Caco-2 (cell line): ENCODE results near the gene CCR5. TPM values are rescaled to one million over a fixed set of nuclear protein-coding genes. Genes with fewer than 3 reads are reported as not detected.

Experiments used
- BruUV-seq: library from RNA; stranded (reverse); fragments of 400-500 nt; replicated peaks from 2 replicates; lab custom pipeline; 2021; lab: Mats Ljungman, UMichigan
- CTCF ChIA-PET: fragments of 300-600 bp; sonication (Branson Sonifier 250); formaldehyde crosslinking; loops from one replicate; lab custom pipeline; 2022; ENCODE audit warnings: antibody characterized with exemption; lab: Charles Lee
- POLR2A ChIA-PET: fragments of 300-600 bp; sonication (Branson Sonifier 250); formaldehyde crosslinking; loops from one replicate; lab custom pipeline; 2022; ENCODE audit warnings: antibody characterized with exemption; lab: Charles Lee
- DNase-seq, 2 experiments: peaks; one replicate each; pipeline versions ENCODE4 v3.0.0 to v3.0.0-alpha.2; 2020 to 2022
- H3K27me3 ChIP-seq: replicated peaks from 2 replicates; pipeline ENCODE4 v1.6.0; 2011; ENCODE audit warnings: low read length; ENCODE audit not compliant: control insufficient read depth, insufficient read depth
- H3K36me3 ChIP-seq: 2 replicates; pipeline ENCODE4 v1.5.1; 2011; ENCODE audit warnings: low read length; ENCODE audit not compliant: control insufficient read depth, insufficient read depth
- H3K4me1 ChIP-seq: fragments of 250-450 bp; sonication (Bioruptor Pico); 2 replicates; pipeline ENCODE4 v1.5.1; 2020; ENCODE audit warnings: mild to moderate bottlenecking
- H3K4me3 ChIP-seq: 2 replicates; pipeline ENCODE4 v1.5.1; 2011; ENCODE audit warnings: low read depth, mild to moderate bottlenecking, control low read depth, low read length
- H3K9me3 ChIP-seq: fragments of 250-450 bp; sonication (Bioruptor Pico); 2 replicates; pipeline ENCODE4 v1.5.1; 2020; ENCODE audit warnings: mild to moderate bottlenecking, moderate library complexity
- H3K27ac Mint-ChIP-seq: one replicate; pipeline ENCODE4 v1.8.0; 2022; ENCODE audit warnings: mixed read lengths; ENCODE audit not compliant: unreplicated experiment
- H3K27me3 Mint-ChIP-seq: one replicate; pipeline ENCODE4 v1.8.0; 2022; ENCODE audit warnings: mixed read lengths; ENCODE audit not compliant: insufficient read depth, unreplicated experiment
- H3K36me3 Mint-ChIP-seq: one replicate; pipeline ENCODE4 v1.8.0; 2022; ENCODE audit warnings: mild to moderate bottlenecking, mixed read lengths; ENCODE audit not compliant: insufficient read depth, unreplicated experiment
- H3K4me1 Mint-ChIP-seq: one replicate; pipeline ENCODE4 v1.8.0; 2022; ENCODE audit warnings: low read depth, mixed read lengths; ENCODE audit not compliant: unreplicated experiment
- H3K4me3 Mint-ChIP-seq: one replicate; pipeline ENCODE4 v1.8.0; 2022; ENCODE audit warnings: mild to moderate bottlenecking, moderate library complexity, mixed read lengths; ENCODE audit not compliant: unreplicated experiment
- H3K9me3 Mint-ChIP-seq: one replicate; pipeline ENCODE4 v1.8.0; 2022; ENCODE audit warnings: mixed read lengths; ENCODE audit not compliant: unreplicated experiment
- CTCF ChIP-seq, 2 experiments: fragments of 200-600 bp in 1 of 2; IDR thresholded peaks; 1 replicate in 1 of 2; 2 replicates in 1 of 2; pipeline versions ENCODE4 v1.5.1 to v1.8.0; 2011 to 2022; ENCODE audit warnings: antibody characterized with exemption in 1 of 2, control low read depth in 1 of 2, inconsistent platforms in 1 of 2, low read depth in 1 of 2, low read length in 1 of 2, mild to moderate bottlenecking in 1 of 2, moderate library complexity in 1 of 2; ENCODE audit not compliant: insufficient read depth in 1 of 2, severe bottlenecking in 1 of 2, unreplicated experiment in 1 of 2
- intact Hi-C: fragments of 100-400 bp; cut with micrococcal nuclease; formaldehyde crosslinking; loops from one replicate; pipeline ENCODE4 v1.10.0; 2022; ENCODE audit not compliant: unreplicated experiment
- total RNA-seq: library from RNA; stranded (reverse); gene quantifications from 2 replicates; pipeline ENCODE4 v1.2.3, GENCODE V29; 2022

Gene CCR5
- total RNA-seq, 1 experiment from 2014 or later = not detected

GRCh38 chr3:46408853-46409252 is 38.1 kb downstream of the CCR5 start:
- Mint-ChIP-seq H3K27ac (no peak overlapping the region), H3K36me3 (no peaks in the 10 kb centered on the region), H3K4me3 (no peak overlapping the region), H3K27me3 (no peaks in the 10 kb centered on the region), H3K9me3 (no peaks in the 10 kb centered on the region), H3K4me1 (peaks cover 21% of the 10 kb centered on the region)
- no peaks in the 10 kb centered on the region for H3K9me3 ChIP-seq
- H3K4me1 ChIP-seq = peaks cover 17% of the 10 kb centered on the region
- intact Hi-C loops = no loop called here
- no peak for DNase-seq
- no peaks in the 10 kb centered on the region for H3K36me3 ChIP-seq
- ChIA-PET POLR2A (no interaction called here), CTCF (no interaction called here)
- BruUV-seq = no TSS peak
- H3K4me3 ChIP-seq = no peak overlapping the region
- no peak for TF ChIP-seq CTCF (IDR thresholded peaks at IDR 0.05; ENCODE audit: insufficient read depth in 1 of 2, low read depth in 1 of 2, low read length in 1 of 2, severe bottlenecking in 1 of 2, unreplicated experiment in 1 of 2)
- H3K27me3 ChIP-seq = no peaks in the 10 kb centered on the region

- Mint-ChIP-seq H3K9me3 (no peaks in the 10 kb centered on the region), H3K27me3 (no peaks in the 10 kb centered on the region), H3K27ac (no peak overlapping the region), H3K4me3 (no peak overlapping the region), H3K36me3 (no peaks in the 10 kb centered on the region), H3K4me1 (peaks cover 21% of the 10 kb centered on the region)
- H3K9me3 ChIP-seq = no peaks in the 10 kb centered on the region
- BruUV-seq = no TSS peak
- H3K4me3 ChIP-seq = no peak overlapping the region
- H3K27me3 ChIP-seq = no peaks in the 10 kb centered on the region
- intact Hi-C loops = no loop called here
- CTCF ChIA-PET = no interaction called here
- no peaks in the 10 kb centered on the region for H3K36me3 ChIP-seq
- H3K4me1 ChIP-seq = peaks cover 17% of the 10 kb centered on the region
- DNase-seq = no peak
- POLR2A ChIA-PET = no interaction called here
- no peak for TF ChIP-seq CTCF (IDR thresholded peaks at IDR 0.05; ENCODE audit: insufficient read depth in 1 of 2, low read depth in 1 of 2, low read length in 1 of 2, severe bottlenecking in 1 of 2, unreplicated experiment in 1 of 2)
Measured at GRCh38 chr3:46409739-46410489, 39.2 kb downstream of the CCR5 start.

GRCh38 chr3:46410669-46411068 is 39.9 kb downstream of the CCR5 start:
- Histone ChIP-seq H3K4me3 (no peak overlapping the region), H3K9me3 (no peaks in the 10 kb centered on the region), H3K4me1 (peaks cover 11% of the 10 kb centered on the region), H3K27me3 (no peaks in the 10 kb centered on the region), H3K36me3 (no peaks in the 10 kb centered on the region)
- no peak for TF ChIP-seq CTCF (IDR thresholded peaks at IDR 0.05; ENCODE audit: insufficient read depth in 1 of 2, low read depth in 1 of 2, low read length in 1 of 2, severe bottlenecking in 1 of 2, unreplicated experiment in 1 of 2)
- no peak for DNase-seq
- H3K36me3 Mint-ChIP-seq = no peaks in the 10 kb centered on the region
- no TSS peak for BruUV-seq
- no peak overlapping the region for H3K4me3 Mint-ChIP-seq
- no peaks in the 10 kb centered on the region for H3K27me3 Mint-ChIP-seq
- H3K9me3 Mint-ChIP-seq = no peaks in the 10 kb centered on the region
- POLR2A ChIA-PET = no interaction called here
- intact Hi-C loops = no loop called here
- CTCF ChIA-PET = interaction anchor here (0.7 kb wide), 1 partner anchor 40 kb away, joined by 3 read pairs; the partner anchor contains the start of gene CCR5
- H3K27ac Mint-ChIP-seq = no peak overlapping the region
- peaks cover 17% of the 10 kb centered on the region for H3K4me1 Mint-ChIP-seq
